ENCODE data around the gene NRG3.

- TF ChIP-seq POLR2A (IDR thresholded peaks at IDR 0.05) (no peak), CTCF (IDR thresholded peaks at IDR 0.05) (no peak)
Measured at GRCh38 chr10:82162549-82163195, 287.7 kb downstream of the NRG3 start.
